OCI-LY1 (cell line): ENCODE data around the gene MFSD12.

Experiments
- EZH2 ChIP-seq: fragments of 200-600 bp; sonication (generic), shearing (Covaris generic); IDR thresholded peaks from 2 replicates; pipeline ENCODE4 v1.8.0; 2017; ENCODE audit warnings: borderline replicate concordance, mixed run types, mild to moderate bottlenecking, antibody characterized with exemption, low read length, moderate library complexity, mixed read lengths
- TF ChIP-seq, protein P1 (sequence below): fragments of 200-600 bp; sonication (generic), shearing (Covaris generic); IDR thresholded peaks from 2 replicates; pipeline ENCODE4 v1.5.1; 2017; ENCODE audit warnings: mild to moderate bottlenecking, antibody characterized with exemption, low read length, moderate library complexity, mixed read lengths

DNA sequence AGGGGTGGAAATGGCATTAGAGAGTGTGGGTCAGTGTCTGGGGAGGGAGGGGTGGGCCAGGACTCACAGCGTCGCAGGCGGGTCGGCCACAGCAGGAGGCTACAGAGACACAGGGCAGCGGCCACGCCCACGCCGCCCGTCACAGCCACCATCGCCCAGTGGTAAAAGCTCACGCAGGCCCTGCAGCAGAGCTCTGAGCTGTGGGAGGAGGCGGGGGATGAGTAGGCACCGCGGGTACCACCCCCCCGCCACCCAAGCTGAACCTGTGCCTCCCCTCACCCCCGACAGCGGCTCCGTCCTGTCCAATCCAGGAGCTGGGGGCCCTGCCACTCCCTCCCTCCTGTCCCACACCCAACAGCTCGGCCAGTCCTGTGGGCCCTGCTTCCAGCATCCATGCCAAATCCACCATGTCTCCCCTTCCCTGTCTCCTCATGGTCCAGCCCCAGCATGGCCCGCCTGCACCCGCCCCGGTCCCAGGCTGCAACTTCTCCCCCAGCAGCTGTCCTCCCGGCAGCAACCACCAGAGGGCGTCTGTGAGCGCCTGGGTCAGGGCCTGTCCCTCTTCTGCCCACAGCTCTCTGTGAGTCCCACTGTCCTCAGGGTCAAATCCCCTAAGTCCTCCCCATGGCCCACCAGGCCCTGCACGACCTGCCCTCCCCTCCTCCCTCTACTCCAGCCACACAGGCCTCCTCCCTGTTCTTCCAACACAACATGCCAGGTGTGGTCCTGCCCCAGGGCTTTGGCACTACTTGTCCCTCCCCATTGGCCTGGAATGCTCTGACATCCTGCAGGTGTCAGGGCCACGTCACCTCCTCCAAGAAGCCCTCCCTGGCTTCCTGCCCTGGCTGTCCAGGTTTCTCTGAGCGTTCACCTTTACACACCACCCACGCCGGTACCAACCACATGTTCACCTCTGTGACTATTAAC, 12.4 kb downstream of the MFSD12 start:
- TF ChIP-seq, protein P1, sequence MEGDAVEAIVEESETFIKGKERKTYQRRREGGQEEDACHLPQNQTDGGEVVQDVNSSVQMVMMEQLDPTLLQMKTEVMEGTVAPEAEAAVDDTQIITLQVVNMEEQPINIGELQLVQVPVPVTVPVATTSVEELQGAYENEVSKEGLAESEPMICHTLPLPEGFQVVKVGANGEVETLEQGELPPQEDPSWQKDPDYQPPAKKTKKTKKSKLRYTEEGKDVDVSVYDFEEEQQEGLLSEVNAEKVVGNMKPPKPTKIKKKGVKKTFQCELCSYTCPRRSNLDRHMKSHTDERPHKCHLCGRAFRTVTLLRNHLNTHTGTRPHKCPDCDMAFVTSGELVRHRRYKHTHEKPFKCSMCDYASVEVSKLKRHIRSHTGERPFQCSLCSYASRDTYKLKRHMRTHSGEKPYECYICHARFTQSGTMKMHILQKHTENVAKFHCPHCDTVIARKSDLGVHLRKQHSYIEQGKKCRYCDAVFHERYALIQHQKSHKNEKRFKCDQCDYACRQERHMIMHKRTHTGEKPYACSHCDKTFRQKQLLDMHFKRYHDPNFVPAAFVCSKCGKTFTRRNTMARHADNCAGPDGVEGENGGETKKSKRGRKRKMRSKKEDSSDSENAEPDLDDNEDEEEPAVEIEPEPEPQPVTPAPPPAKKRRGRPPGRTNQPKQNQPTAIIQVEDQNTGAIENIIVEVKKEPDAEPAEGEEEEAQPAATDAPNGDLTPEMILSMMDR: peak; percentile 95
- no peak for TF ChIP-seq EZH2
